Panc1 (cell line): Measurements from ENCODE around the gene SORD. TPM values are rescaled to one million over a fixed set of nuclear protein-coding genes. Genes with fewer than 3 reads are reported as not detected.

Experiments
- ATAC-seq: fragments of 200-7000 bp; cut with Tn5 transposase; 2 replicates; pipeline ENCODE4 v1.9.1; 2020; ENCODE audit warnings: mild to moderate bottlenecking, moderate library complexity
- BruUV-seq: library from RNA; stranded (reverse); fragments of 400-500 nt; replicated peaks from 2 replicates; lab custom pipeline; 2021; lab: Mats Ljungman, UMichigan
- CTCF ChIA-PET: fragments of 300-600 bp; sonication (Branson Sonifier 250); formaldehyde crosslinking; loops from one replicate; lab custom pipeline; 2022; ENCODE audit warnings: antibody characterized with exemption; lab: Charles Lee
- POLR2A ChIA-PET: fragments of 300-600 bp; sonication (Branson Sonifier 250); formaldehyde crosslinking; loops from one replicate; lab custom pipeline; 2022; ENCODE audit warnings: antibody characterized with exemption; lab: Charles Lee
- DNase-seq: peaks from one replicate; pipeline ENCODE4 v3.0.0-alpha.2; 2010; ENCODE audit warnings: low read depth, low spot score
- H3K27ac ChIP-seq: 2 replicates; pipeline ENCODE4 v1.5.1; 2011; ENCODE audit warnings: mild to moderate bottlenecking, low read length, inconsistent platforms
- H3K27me3 ChIP-seq: fragments of 200-500 bp; sonication (Bioruptor generic); 2 replicates; pipeline ENCODE4 v1.6.0; 2014; ENCODE audit warnings: low read length, inconsistent platforms; ENCODE audit not compliant: control insufficient read depth, insufficient read depth
- H3K36me3 ChIP-seq: fragments of 200-500 bp; sonication (Bioruptor generic); 2 replicates; pipeline ENCODE4 v1.5.1; 2014; ENCODE audit warnings: inconsistent platforms, mild to moderate bottlenecking, low read length, moderate library complexity; ENCODE audit not compliant: control insufficient read depth, insufficient read depth
- H3K4me1 ChIP-seq: 2 replicates; pipeline ENCODE4 v1.5.1; 2011; ENCODE audit warnings: inconsistent platforms, mild to moderate bottlenecking, low read length, moderate library complexity; ENCODE audit not compliant: control insufficient read depth, insufficient read depth
- H3K4me3 ChIP-seq, 2 experiments: 2 replicates each; pipeline ENCODE4 v1.5.1; 2011 to 2012; ENCODE audit warnings: low read depth in 2 of 2, low read length in 2 of 2, mild to moderate bottlenecking in 2 of 2, inconsistent platforms in 1 of 2, moderate library complexity in 1 of 2
- H3K9me3 ChIP-seq: fragments of 200-500 bp; sonication (Bioruptor generic); 2 replicates; pipeline ENCODE4 v1.5.1; 2014; ENCODE audit warnings: low read depth, mild to moderate bottlenecking, inconsistent platforms, low read length, moderate library complexity; ENCODE audit not compliant: control insufficient read depth, insufficient read depth
- CTCF ChIP-seq: fragments of 450-650 bp; IDR thresholded peaks from 2 replicates; pipeline ENCODE4 v1.5.1; 2017; ENCODE audit warnings: mild to moderate bottlenecking
- POLR2AphosphoS5 ChIP-seq: IDR thresholded peaks from 2 replicates; pipeline ENCODE4 v1.6.1; 2012; ENCODE audit warnings: mild to moderate bottlenecking, low read depth, low read length, moderate library complexity
- REST ChIP-seq, 2 experiments: IDR thresholded peaks; 2 replicates each; pipeline ENCODE4 v1.6.1; 2011 to 2012; ENCODE audit warnings: low read depth in 2 of 2, control low read depth in 1 of 2, low read length in 1 of 2, mild to moderate bottlenecking in 1 of 2, moderate library complexity in 1 of 2; ENCODE audit not compliant: insufficient read depth in 1 of 2
- SIN3A ChIP-seq: IDR thresholded peaks from 2 replicates; pipeline ENCODE4 v1.6.1; 2012; ENCODE audit warnings: low read depth, mild to moderate bottlenecking, low read length, moderate library complexity, borderline replicate concordance; ENCODE audit not compliant: insufficient read depth
- TCF7L2 ChIP-seq: IDR thresholded peaks from 2 replicates; pipeline ENCODE4 v1.6.1; 2011; ENCODE audit warnings: mild to moderate bottlenecking, low read depth, low read length, inconsistent platforms
- in situ Hi-C: cut with HindIII; loops from 2 replicates; pipeline ENCODE4 v1.10.0; 2016; ENCODE audit warnings: low sequenced_read_pairs, low pct_unique_long_range_greater_than_20kb
- intact Hi-C: fragments of 100-400 bp; cut with micrococcal nuclease; formaldehyde crosslinking; loops from one replicate; pipeline ENCODE4 v1.10.0; 2022; ENCODE audit not compliant: unreplicated experiment
- total RNA-seq: library from RNA; stranded (reverse); gene quantifications from one replicate; pipeline ENCODE4 v1.2.1, GENCODE V29; 2021; ENCODE audit not compliant: unreplicated experiment

Gene SORD
- total RNA-seq, 1 experiment from 2014 or later, result 34.0 TPM

GRCh38 chr15:45116006-45116481 lies 93.0 kb downstream of the SORD start:
- no peak for DNase-seq
- ChIA-PET POLR2A (no interaction called here), CTCF (interaction anchor here (1.1 kb wide), 1 partner anchor 11 kb away, joined by 4 read pairs; no protein-coding TSS in a partner anchor)

GRCh38 chr15:45116482-45117307 lies 93.7 kb downstream of the SORD start:
- H3K4me3 ChIP-seq, result no peak overlapping the region
- CTCF ChIA-PET, result interaction anchor here (1.1 kb wide), 1 partner anchor 10 kb away, joined by 4 read pairs; no protein-coding TSS in a partner anchor
- ATAC-seq (no peak), DNase-seq (no peak)
- TF ChIP-seq SIN3A (no peak), CTCF (no peak), POLR2AphosphoS5 (no peak), REST (IDR thresholded peaks at IDR 0.05; ENCODE audit: insufficient read depth in 1 of 2, low read depth in 2 of 2, low read length in 1 of 2) (no peak), TCF7L2 (no peak)
- H3K4me1 ChIP-seq, result peaks cover 14% of the 10 kb centered on the region
- peaks cover 21% of the 10 kb centered on the region for H3K27me3 ChIP-seq
- in situ Hi-C loops, result no loop called here
- no TSS peak for BruUV-seq
- POLR2A ChIA-PET, result no interaction called here
- intact Hi-C loops, result no loop called here
- H3K9me3 ChIP-seq, result no peaks in the 10 kb centered on the region
- no peaks in the 10 kb centered on the region for H3K36me3 ChIP-seq
- H3K27ac ChIP-seq, result no peak overlapping the region

More at GRCh38 chr15:45116006-45116481, 93.0 kb downstream of the SORD start:
- Histone ChIP-seq H3K36me3 (no peaks in the 10 kb centered on the region), H3K4me3 (no peak overlapping the region), H3K4me1 (peaks cover 14% of the 10 kb centered on the region), H3K27me3 (peaks cover 21% of the 10 kb centered on the region), H3K27ac (no peak overlapping the region), H3K9me3 (no peaks in the 10 kb centered on the region)
- intact Hi-C loops, result no loop called here
- TF ChIP-seq REST (IDR thresholded peaks at IDR 0.05; ENCODE audit: insufficient read depth in 1 of 2, low read depth in 2 of 2, low read length in 1 of 2) (no peak), CTCF (no peak), SIN3A (no peak)
- no TSS peak for BruUV-seq
- no peak for ATAC-seq
- in situ Hi-C loops, result no loop called here
